SU-DHL-6 (cell line): ENCODE measurements around the gene CAMK2D.

Experiments
- CTCF ChIP-seq: fragments of 200-600 bp; sonication (generic); IDR thresholded peaks from one replicate; pipeline ENCODE4 v1.5.1; 2017; ENCODE audit warnings: antibody characterized with exemption, mild to moderate bottlenecking, low read length, moderate library complexity; ENCODE audit not compliant: insufficient read depth, poor library complexity, severe bottlenecking
- EZH2phosphoT487 ChIP-seq: fragments of 200-600 bp; sonication (generic), shearing (Covaris generic); conservative IDR thresholded peaks from 2 replicates; pipeline ENCODE4 v1.6.1; 2018; ENCODE audit warnings: mild to moderate bottlenecking, antibody characterized with exemption, low read length, moderate library complexity, mixed read lengths

GRCh38 chr4:113633467-113633866, 128.1 kb downstream of the CAMK2D start:
- TF ChIP-seq CTCF (no peak), EZH2phosphoT487 (no peak)
